GM12873 (cell line): ENCODE measurements around the gene APOH.

ENCODE experiments used
- TF ChIP-seq, protein P1 (sequence below): IDR thresholded peaks from 2 replicates; pipeline ENCODE4 v1.5.1; 2012; ENCODE audit warnings: low read depth, mild to moderate bottlenecking, moderate library complexity, low read length, control low read depth; ENCODE audit not compliant: insufficient read depth; ENCODE audit errors: missing control alignments

The APOH gene

GRCh38 chr17:66250686-66251085 lies 21.5 kb upstream of the APOH start:
- TF ChIP-seq, protein P1, sequence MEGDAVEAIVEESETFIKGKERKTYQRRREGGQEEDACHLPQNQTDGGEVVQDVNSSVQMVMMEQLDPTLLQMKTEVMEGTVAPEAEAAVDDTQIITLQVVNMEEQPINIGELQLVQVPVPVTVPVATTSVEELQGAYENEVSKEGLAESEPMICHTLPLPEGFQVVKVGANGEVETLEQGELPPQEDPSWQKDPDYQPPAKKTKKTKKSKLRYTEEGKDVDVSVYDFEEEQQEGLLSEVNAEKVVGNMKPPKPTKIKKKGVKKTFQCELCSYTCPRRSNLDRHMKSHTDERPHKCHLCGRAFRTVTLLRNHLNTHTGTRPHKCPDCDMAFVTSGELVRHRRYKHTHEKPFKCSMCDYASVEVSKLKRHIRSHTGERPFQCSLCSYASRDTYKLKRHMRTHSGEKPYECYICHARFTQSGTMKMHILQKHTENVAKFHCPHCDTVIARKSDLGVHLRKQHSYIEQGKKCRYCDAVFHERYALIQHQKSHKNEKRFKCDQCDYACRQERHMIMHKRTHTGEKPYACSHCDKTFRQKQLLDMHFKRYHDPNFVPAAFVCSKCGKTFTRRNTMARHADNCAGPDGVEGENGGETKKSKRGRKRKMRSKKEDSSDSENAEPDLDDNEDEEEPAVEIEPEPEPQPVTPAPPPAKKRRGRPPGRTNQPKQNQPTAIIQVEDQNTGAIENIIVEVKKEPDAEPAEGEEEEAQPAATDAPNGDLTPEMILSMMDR, result no peak

DNA sequence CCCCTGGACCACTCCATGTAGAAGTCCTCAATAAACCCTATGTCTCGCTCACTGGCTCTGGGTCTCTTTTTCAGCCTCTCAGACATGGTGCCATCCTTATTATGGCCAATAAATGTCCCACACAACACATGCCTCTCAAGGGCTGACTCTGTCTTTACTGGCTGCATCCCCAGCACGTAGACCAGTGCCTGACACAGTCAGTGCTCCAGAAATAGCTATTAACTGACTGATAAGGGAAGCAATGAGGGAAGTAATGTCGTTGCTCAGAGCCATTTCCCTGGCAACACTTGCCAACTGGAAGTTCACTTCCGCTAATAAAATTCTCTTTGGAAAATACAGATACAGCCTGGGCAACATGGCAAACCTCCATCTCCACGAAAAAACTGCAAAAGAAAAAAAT lies 19.1 kb upstream of the APOH start:
- TF ChIP-seq, protein P1, result no peak

DNA sequence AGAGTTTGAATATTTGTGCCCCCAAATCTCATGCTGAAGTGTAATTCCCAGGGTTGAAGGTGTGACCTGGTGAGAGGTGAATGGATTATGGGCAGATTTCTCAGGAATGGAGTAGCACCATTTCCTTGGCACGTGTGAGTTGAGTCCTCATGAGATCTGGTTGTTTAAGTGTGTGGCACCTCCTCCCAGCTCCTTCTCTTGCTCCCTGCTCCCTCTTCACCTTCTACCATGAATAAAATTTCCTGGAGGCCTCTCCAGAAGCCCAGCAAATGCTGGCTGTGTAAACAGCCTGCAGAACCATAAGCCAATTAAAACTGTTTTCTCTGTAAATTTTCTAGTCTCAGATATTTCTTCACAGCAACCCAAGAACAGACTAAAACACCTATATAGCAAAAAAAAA lies 12.6 kb upstream of the APOH start:
- TF ChIP-seq, protein P1, result no peak

DNA sequence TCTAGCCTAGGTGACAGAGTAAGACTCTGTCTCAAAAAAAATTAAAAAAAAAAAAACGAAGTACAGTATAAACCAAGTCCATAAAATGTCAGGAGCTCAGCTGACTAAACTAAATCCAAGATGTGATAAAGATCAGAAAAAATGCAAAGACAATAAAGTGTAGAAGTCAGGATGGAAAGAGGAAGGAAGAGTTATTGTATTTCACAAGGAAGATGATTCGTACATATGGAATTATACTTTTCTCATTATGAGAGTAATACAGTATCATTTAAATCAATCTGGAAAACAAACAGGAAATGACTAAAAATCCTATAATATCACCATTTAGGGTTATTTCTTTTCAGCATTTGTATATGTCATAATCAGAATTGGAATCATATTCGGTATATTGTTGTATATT lies 11.4 kb upstream of the APOH start:
- TF ChIP-seq, protein P1, result no peak

DNA sequence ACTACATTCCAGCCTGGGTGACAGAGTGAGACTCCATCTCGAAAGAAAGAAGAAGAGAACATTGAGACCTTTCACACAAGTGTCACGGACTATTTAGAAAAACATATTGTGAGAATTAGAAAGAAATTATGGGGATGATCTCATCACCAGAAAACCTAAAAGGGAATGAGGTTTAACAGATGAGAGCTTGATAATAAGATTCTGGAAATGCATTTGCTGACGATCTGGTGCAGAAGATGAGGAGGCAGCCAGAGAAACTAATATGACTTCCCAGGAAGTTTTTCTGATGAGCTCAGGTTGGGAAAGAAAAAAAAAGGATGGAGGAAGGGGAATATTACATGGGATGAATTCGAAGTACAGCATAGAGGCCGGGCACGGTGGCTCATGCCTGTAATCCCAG lies 10.8 kb upstream of the APOH start:
- TF ChIP-seq, protein P1, result no peak

GRCh38 chr17:66235377-66235994 lies 6.3 kb upstream of the APOH start:
- TF ChIP-seq, protein P1, result no peak

DNA sequence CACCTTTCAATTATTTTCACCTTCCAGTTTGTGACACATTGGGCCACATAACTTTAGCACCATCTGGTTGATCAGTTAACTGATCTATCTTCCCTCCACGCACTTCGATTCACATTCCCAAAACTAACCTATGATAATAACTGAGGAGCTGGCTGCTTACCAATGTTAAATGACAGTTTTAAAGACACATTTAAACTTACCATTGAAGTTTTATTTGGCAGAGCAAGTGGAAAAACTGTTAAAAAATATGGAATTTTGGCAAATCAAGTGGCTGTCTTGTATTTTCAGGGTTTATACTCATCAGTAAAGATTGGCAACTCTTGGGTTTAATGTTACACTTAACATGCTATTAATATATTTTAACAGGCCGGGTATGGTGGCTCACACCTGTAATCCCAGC lies 5.4 kb upstream of the APOH start:
- TF ChIP-seq, protein P1, result no peak
